GM12874 (cell line): Measurements from ENCODE around the gene ZNF317.

Source experiments
- TF ChIP-seq, protein P1 (sequence below): IDR thresholded peaks from 2 replicates; pipeline ENCODE4 v1.5.1; 2011; ENCODE audit warnings: low read depth, mild to moderate bottlenecking, control low read depth, low read length, moderate library complexity; ENCODE audit not compliant: insufficient read depth

Gene ZNF317

DNA sequence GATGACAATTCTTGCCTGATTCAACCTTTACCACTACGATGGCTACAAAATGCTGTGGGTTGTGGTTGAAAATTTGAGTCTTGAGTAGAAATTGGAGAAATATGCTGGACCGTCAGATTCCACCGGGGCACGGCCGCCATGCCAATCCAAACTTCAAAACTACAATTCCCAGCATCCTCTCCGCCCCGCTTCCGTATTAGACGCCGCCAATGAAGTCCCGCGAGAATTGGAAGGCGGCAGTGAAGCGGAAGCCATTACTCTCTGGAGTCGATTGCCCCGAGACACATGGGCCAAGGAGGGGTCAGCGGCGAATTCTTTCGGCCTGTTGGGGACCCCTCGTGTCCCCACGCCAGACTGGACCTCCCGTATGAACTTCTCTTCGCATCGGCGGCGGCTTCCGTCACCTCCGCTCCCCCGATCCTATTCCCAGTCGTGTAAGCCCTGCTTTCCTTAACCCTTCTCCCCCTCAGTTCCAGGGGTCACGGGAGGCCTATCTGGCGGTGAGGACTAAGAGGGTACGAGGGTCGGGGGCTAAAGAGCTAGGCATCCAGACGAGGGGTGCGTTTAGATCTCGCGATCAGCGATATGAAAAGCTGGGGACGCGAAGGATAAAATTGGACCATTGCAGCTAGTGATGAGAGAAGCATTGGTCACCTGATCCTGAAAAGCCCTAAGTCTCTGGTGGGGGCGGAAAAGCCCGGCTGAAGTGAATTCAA is at the start of gene ZNF317:
TSS of gene ZNF317 (plus strand) at position 239 of the 716 bp plus-strand sequence. CDS start 15,620 bp downstream, outside the sequence.
- TF ChIP-seq, protein P1, sequence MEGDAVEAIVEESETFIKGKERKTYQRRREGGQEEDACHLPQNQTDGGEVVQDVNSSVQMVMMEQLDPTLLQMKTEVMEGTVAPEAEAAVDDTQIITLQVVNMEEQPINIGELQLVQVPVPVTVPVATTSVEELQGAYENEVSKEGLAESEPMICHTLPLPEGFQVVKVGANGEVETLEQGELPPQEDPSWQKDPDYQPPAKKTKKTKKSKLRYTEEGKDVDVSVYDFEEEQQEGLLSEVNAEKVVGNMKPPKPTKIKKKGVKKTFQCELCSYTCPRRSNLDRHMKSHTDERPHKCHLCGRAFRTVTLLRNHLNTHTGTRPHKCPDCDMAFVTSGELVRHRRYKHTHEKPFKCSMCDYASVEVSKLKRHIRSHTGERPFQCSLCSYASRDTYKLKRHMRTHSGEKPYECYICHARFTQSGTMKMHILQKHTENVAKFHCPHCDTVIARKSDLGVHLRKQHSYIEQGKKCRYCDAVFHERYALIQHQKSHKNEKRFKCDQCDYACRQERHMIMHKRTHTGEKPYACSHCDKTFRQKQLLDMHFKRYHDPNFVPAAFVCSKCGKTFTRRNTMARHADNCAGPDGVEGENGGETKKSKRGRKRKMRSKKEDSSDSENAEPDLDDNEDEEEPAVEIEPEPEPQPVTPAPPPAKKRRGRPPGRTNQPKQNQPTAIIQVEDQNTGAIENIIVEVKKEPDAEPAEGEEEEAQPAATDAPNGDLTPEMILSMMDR, result no peak

DNA sequence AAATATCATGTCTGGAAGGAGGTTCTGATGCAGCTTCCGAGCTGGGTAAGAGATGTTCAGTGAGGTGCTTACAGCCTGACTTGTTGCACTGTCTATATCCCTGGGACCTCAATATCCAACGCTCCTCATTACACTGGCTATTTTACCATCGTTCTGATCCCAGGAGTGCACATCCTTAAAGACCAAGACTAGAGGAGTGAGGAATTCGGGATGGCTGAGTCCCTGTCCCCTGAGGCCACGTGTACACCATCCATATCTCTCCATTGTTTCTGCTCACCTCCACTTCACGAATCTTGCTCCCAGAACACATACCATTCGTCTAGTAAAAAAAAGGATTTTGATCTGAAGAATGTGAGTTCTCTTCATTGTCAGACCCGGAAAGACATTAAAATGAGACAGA is 32.8 kb upstream of the ZNF317 start, which contains the start of gene OR7G2:
TSS of gene OR7G2 (minus strand) at position 101 of the 400 bp plus-strand sequence. CDS start 4,232 bp downstream, outside the sequence.
- TF ChIP-seq, protein P1, result no peak

DNA sequence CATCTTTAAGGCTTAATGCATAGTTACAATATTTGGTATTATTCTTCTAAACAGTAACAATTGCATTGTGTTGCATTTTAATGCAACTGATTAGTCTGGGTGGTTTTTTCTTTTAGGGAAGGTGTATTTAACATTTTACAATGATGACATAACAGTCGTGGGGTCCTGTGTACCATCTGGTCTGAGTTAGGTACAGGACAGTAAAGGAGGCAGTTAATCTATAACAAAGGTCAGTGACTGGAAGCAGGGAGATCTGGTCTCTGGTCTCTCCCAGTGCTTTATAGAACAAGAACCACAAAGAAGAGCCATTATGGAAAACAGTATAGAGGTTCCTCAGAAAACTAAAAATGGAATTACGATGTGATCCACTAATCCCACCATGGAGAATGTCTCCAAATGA is 30.2 kb upstream of the ZNF317 start:
- TF ChIP-seq, protein P1, result no peak

DNA sequence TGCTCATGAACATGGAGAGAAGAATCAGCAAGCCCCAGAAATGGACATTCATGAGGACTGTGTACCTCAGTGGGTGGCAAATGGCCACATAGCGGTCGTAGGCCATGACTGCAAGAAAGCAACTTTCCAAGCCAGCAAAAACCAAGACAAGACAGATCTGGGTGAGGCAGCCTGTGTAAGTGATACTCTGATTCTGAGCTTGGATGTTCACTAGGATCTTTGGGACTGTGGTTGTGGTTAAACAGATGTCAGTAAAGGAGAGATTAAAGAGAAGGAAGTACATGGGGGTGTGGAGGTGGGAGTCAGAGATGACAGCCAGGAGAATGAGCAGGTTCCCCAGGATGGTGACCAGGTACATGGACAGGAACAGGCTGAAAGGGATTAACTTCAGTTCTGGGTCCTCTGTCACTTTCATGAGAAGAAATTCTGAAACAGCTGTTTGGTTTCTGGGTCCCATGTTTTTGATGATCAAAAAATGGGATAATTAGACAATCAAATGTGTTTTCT is 24.8 kb upstream of the ZNF317 start, which contains the start of gene OR7G1:
TSS of gene OR7G1 (minus strand) at position 457 of the 507 bp plus-strand sequence. CDS start at position 457, 0 bp downstream.
- TF ChIP-seq, protein P1, result no peak

DNA sequence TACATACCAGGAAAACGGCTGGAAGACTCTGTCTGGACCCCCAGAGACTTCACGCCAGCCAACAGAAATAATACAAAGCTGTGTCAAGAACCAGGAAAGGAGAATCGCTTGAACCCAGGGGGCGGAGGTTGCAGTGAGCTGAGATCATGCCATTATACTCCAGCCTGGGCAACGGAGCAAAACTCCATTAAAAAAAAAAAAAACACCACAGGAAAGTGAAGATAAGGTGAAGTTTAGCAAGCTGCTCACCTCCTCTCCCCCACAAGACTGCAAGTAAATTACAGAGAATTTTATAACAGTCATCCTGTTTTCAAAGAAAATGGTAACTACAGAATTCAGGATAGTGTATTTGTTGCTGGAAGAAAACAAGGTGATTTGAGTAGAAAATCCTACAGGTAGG is 23.6 kb upstream of the ZNF317 start:
- TF ChIP-seq, protein P1, result no peak

DNA sequence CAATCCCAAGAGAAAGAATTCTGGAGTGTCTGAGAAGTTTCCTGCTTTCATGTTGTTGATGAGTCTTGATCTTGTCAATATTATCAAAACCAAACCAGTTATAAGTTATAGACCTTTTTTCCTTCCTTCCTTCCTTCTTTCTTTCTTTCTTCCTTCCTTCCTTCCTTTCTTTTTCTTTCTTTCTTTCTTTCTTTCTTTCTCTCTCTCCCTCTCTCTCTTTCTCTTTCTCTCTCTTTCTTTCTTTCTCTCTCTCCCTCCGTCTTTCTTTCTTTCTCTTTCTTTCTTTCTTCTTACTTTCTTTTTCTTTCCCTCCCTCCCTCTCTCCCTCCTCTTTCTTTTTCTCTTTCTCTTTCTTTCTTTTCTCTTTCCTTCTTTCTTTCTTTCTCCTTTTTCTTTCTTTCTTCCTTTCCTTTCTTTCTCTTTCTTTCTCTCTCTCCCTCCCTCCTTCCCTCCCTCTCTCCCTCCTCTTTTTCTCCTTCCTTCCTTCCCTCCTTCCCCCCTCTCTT is 13.2 kb upstream of the ZNF317 start, which contains the start of gene OR7G3:
TSS of gene OR7G3 (minus strand) at position 51 of the 506 bp plus-strand sequence. CDS start at position 51, 0 bp downstream.
- TF ChIP-seq, protein P1, result no peak

DNA sequence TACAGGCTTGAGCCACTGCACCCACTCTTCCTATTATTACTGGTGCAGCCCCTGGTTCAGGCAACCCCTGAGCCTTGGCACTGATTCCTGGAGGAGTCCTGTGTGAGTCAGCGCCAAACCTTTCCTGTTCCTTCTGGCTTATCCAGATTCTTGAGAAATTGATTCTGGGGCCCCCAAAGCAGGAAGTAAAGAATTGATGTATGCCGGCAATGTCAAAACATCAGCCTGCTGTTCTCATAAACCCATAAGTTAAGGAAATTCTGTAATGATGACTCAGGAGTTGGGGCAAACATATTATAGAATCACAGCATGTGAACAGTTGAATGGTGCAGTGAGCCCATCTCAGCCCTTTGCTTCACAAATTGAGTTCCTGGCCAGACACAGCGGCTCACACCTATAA is 12.0 kb upstream of the ZNF317 start:
- TF ChIP-seq, protein P1, result no peak
